Nephron progenitor cell (in vitro differentiated cells): ENCODE measurements around the gene PDE4D.
A peak's percentile ranks its signal among the peaks of the same experiment; 100 is the strongest.

Experiments
- DNase-seq: peaks from one replicate; pipeline ENCODE4 v3.0.0; 2021
- H3K27ac Mint-ChIP-seq: 2 replicates; pipeline ENCODE4 v1.8.0; 2021; ENCODE audit warnings: mild to moderate bottlenecking, moderate library complexity, mixed read lengths
- H3K27me3 Mint-ChIP-seq: 2 replicates; pipeline ENCODE4 v1.8.0; 2021; ENCODE audit warnings: mild to moderate bottlenecking, low read depth, mixed read lengths; ENCODE audit not compliant: poor library complexity
- H3K36me3 Mint-ChIP-seq: 2 replicates; pipeline ENCODE4 v1.8.0; 2021; ENCODE audit warnings: low read depth, mixed read lengths
- H3K4me1 Mint-ChIP-seq: 2 replicates; pipeline ENCODE4 v1.8.0; 2021; ENCODE audit warnings: mixed read lengths
- H3K4me3 Mint-ChIP-seq: 2 replicates; pipeline ENCODE4 v1.8.0; 2021; ENCODE audit warnings: mild to moderate bottlenecking, moderate library complexity, mixed read lengths
- H3K9me3 Mint-ChIP-seq: 2 replicates; pipeline ENCODE4 v1.8.0; 2021; ENCODE audit warnings: mild to moderate bottlenecking, moderate library complexity, mixed read lengths
- CTCF ChIP-seq: fragments of 200-600 bp; sonication (generic); IDR thresholded peaks from 2 replicates; pipeline ENCODE4 v1.5.0; 2021; ENCODE audit warnings: antibody characterized with exemption

The PDE4D gene

GRCh38 chr5:59285300-59286016 lies 608.1 kb downstream of the PDE4D start:
- Mint-ChIP-seq H3K9me3 (peaks cover 11% of the 10 kb centered on the region), H3K36me3 (peaks cover 4% of the 10 kb centered on the region), H3K27me3 (no peaks in the 10 kb centered on the region), H3K4me3 (no peak overlapping the region), H3K27ac (no peak overlapping the region), H3K4me1 (peaks cover 3% of the 10 kb centered on the region)
- TF ChIP-seq CTCF, result no peak
- DNase-seq, result no peak

- Mint-ChIP-seq H3K9me3 (peaks cover 5% of the 10 kb centered on the region), H3K27me3 (no peaks in the 10 kb centered on the region)
Observed at GRCh38 chr5:59282726-59283125, 610.8 kb downstream of the PDE4D start.

GRCh38 chr5:59279979-59280378 lies 613.5 kb downstream of the PDE4D start:
- no peaks in the 10 kb centered on the region for H3K27me3 Mint-ChIP-seq
- no peaks in the 10 kb centered on the region for H3K36me3 Mint-ChIP-seq
- H3K4me1 Mint-ChIP-seq, result peaks cover 25% of the 10 kb centered on the region
- H3K4me3 Mint-ChIP-seq, result no peak overlapping the region
- DNase-seq, result no peak
- no peak for TF ChIP-seq CTCF
- H3K27ac Mint-ChIP-seq, result no peak overlapping the region
- peaks cover 5% of the 10 kb centered on the region for H3K9me3 Mint-ChIP-seq

More at GRCh38 chr5:59282726-59283125, 610.8 kb downstream of the PDE4D start:
- Mint-ChIP-seq H3K36me3 (peaks cover 4% of the 10 kb centered on the region), H3K4me1 (peaks cover 5% of the 10 kb centered on the region), H3K4me3 (no peak overlapping the region), H3K27ac (no peak overlapping the region)
- no peak for DNase-seq
- no peak for TF ChIP-seq CTCF

- Mint-ChIP-seq H3K36me3 (no peaks in the 10 kb centered on the region), H3K4me1 (peaks cover 48% of the 10 kb centered on the region), H3K4me3 (no peak overlapping the region), H3K27ac (peak overlapping the region; percentile 24), H3K9me3 (no peaks in the 10 kb centered on the region), H3K27me3 (no peaks in the 10 kb centered on the region)
- no peak for DNase-seq
- no peak for TF ChIP-seq CTCF
Observed at GRCh38 chr5:59276917-59277372, 616.6 kb downstream of the PDE4D start.

- Mint-ChIP-seq H3K4me1 (peaks cover 48% of the 10 kb centered on the region), H3K27me3 (no peaks in the 10 kb centered on the region), H3K36me3 (no peaks in the 10 kb centered on the region), H3K9me3 (no peaks in the 10 kb centered on the region), H3K27ac (no peak overlapping the region), H3K4me3 (peak overlapping the region; percentile 87)
- DNase-seq, result no peak
- no peak for TF ChIP-seq CTCF
Observed at GRCh38 chr5:59276325-59276675, 617.2 kb downstream of the PDE4D start.
